Thymus (tissue), 11 donors: ENCODE data around the gene LUC7L. TPM values are rescaled to one million over a fixed set of nuclear protein-coding genes. Genes with fewer than 3 reads are reported as not detected.
"Not testable (repeated sequence)": the region's sequence is repeated elsewhere in the genome, so short reads cannot be mapped to it uniquely, and the experiment has no call there.

Source experiments
- DNase-seq, 9 donors: peaks; one replicate each; pipeline ENCODE4 v3.0.0-alpha.2; 2013; ENCODE audit warnings: low spot score in 9 of 9, low read depth in 6 of 9, missing footprints in 1 of 9
- H3K27ac ChIP-seq, 2 donors: one replicate each; pipeline ENCODE4 v1.5.1; 2013; ENCODE audit warnings: control low read depth in 1 of 2, low read depth in 1 of 2, low read length in 1 of 2, mild to moderate bottlenecking in 1 of 2, moderate library complexity in 1 of 2
- H3K27me3 ChIP-seq, 2 donors: one replicate each; pipeline ENCODE4 v1.5.1; 2013; ENCODE audit warnings: low read length in 1 of 2; ENCODE audit not compliant: control insufficient read depth in 2 of 2, insufficient read depth in 1 of 2
- H3K36me3 ChIP-seq, 2 donors: one replicate each; pipeline ENCODE4 v1.5.1; 2013; ENCODE audit warnings: low read length in 1 of 2, mild to moderate bottlenecking in 1 of 2, moderate library complexity in 1 of 2; ENCODE audit not compliant: control insufficient read depth in 2 of 2, insufficient read depth in 2 of 2
- H3K4me1 ChIP-seq, 2 donors: one replicate each; pipeline ENCODE4 v1.5.1; 2013; ENCODE audit warnings: low read length in 2 of 2; ENCODE audit not compliant: control insufficient read depth in 2 of 2, insufficient read depth in 2 of 2
- H3K4me3 ChIP-seq, 2 donors: one replicate each; pipeline ENCODE4 v1.5.1; 2013; ENCODE audit warnings: low read length in 2 of 2, control low read depth in 1 of 2, mild to moderate bottlenecking in 1 of 2
- H3K9me3 ChIP-seq, 2 donors: one replicate each; pipeline ENCODE4 v1.5.1; 2013; ENCODE audit warnings: low read length in 1 of 2, mild to moderate bottlenecking in 1 of 2; ENCODE audit not compliant: control insufficient read depth in 2 of 2, insufficient read depth in 1 of 2
- WGBS: extraction: QIAGEN DNeasy Blood & Tissue Kit; methylation state at CpG from one replicate; pipeline ENCODE4 v1.1.7; 2013; 5-methylcytosine and 5-hydroxymethylcytosine counted together
- polyA plus RNA-seq: library from polyadenylated mRNA; stranded (reverse); fragments of 200-250 nt; gene quantifications from one replicate; pipeline ENCODE4 v1.2.3, GENCODE V29; 2013
- total RNA-seq: library from RNA; stranded (reverse); fragments of 120-200 nt; gene quantifications from one replicate; pipeline ENCODE4 v1.2.4, GENCODE V29; 2013
- donor health status: healthy.

The LUC7L gene
- total and polyA plus RNA-seq, 2 donors = 64.7 to 458 TPM

GRCh38 chr16:162271-162991, 66.8 kb downstream of the LUC7L start:
- Histone ChIP-seq H3K4me3 (no peak overlapping the region), H3K27me3 (peaks cover 36 to 70% of the 10 kb centered on the region in 2 donors), H3K4me1 (peaks cover 0 to 8% of the 10 kb centered on the region in 2 donors), H3K9me3 (peaks cover 1 to 17% of the 10 kb centered on the region in 2 donors), H3K36me3 (no peaks in the 10 kb centered on the region), H3K27ac (no peak overlapping the region)
- DNase-seq = no peak
- 95% methylated on average over 13 of the region's 13 CpGs for WGBS

DNA sequence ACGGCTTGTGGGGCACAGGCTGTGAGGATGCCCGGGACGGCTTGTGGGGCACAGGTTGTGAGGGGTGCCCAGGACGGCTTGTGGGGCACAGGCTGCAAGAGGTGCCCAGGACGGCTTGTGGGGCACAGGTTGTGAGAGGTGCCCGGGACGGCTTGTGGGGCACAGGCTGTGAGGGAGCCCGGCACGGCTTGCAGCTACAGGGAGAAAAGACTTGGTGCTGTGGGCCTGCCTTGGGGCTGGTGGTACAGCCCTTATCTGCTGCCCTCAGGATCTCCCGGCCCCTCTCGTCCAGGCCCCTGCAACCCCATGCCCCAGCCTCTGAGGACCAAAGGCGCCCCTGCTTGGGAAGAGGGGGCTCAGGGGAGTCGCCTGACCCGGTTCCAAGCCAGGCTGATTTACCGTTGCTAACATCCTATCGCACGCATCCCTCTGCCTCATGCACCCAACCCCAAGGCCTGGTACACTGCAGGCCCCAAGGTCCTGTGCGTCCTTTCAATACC, 68.5 kb downstream of the LUC7L start:
- Histone ChIP-seq H3K27me3 (peaks cover 25 to 69% of the 10 kb centered on the region in 2 donors), H3K9me3 (peaks cover 1 to 9% of the 10 kb centered on the region in 2 donors), H3K4me3 (no peak overlapping the region), H3K27ac (no peak overlapping the region), H3K36me3 (no peaks in the 10 kb centered on the region), H3K4me1 (peaks cover 0 to 8% of the 10 kb centered on the region in 2 donors)
- DNase-seq = no peak
- WGBS = 83% methylated on average over 18 of the region's 18 CpGs

DNA sequence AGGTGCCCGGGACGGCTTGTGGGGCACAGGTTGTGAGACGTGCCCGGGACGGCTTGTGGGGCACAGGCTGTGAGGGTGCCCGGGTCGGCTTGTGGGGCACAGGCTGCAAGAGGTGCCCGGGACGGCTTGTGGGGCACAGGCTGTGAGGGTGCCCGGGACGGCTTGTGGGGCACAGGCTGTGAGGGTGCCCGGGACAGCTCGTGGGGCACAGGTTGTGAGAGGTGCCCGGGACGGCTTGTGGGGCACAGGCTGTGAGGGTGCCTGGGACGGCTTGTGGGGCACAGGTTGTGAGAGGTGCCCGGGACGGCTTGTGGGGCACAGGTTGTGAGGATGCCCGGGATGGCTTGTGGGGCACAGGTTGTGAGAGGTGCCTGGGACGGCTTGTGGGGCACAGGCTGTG, 69.0 kb downstream of the LUC7L start:
- peaks cover 24 to 69% of the 10 kb centered on the region in 2 donors for H3K27me3 ChIP-seq
- H3K27ac ChIP-seq, H3K4me3 ChIP-seq, H3K36me3 ChIP-seq, DNase-seq, H3K4me1 ChIP-seq, H3K9me3 ChIP-seq: not testable (repeated sequence)
- WGBS = 77% methylated on average over 20 of the region's 20 CpGs

DNA sequence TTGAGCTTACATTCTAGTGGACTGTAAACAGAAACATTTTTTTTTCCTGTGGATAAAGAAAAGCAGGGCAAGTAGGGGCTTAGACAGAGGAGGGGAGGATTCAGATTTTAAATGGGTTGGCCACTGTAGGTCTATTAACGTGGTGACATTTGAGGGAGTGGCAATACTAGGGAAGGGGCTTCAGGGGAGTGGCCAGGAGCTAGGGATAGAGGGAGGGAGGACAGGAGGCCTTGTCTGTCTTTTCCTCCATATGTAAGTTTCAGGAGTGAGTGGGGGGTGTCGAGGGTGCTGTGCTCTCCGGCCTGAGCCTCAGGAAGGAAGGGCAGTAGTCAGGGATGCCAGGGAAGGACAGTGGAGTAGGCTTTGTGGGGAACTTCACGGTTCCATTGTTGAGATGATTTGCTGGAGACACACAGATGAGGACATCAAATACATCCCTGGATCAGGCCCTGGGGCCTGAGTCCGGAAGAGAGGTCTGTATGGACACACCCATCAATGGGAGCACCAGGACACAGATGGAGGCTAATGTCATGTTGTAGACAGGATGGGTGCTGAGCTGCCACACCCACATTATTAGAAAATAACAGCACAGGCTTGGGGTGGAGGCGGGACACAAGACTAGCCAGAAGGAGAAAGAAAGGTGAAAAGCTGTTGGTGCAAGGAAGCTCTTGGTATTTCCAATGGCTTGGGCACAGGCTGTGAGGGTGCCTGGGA, 70.0 kb downstream of the LUC7L start:
- Histone ChIP-seq H3K27me3 (peaks cover 30 to 74% of the 10 kb centered on the region in 2 donors), H3K4me1 (peaks cover 0 to 8% of the 10 kb centered on the region in 2 donors), H3K4me3 (no peak overlapping the region), H3K9me3 (no peaks in the 10 kb centered on the region), H3K27ac (no peak overlapping the region), H3K36me3 (no peaks in the 10 kb centered on the region)
- 71% methylated on average over 6 of the region's 6 CpGs for WGBS
- DNase-seq = no peak

DNA sequence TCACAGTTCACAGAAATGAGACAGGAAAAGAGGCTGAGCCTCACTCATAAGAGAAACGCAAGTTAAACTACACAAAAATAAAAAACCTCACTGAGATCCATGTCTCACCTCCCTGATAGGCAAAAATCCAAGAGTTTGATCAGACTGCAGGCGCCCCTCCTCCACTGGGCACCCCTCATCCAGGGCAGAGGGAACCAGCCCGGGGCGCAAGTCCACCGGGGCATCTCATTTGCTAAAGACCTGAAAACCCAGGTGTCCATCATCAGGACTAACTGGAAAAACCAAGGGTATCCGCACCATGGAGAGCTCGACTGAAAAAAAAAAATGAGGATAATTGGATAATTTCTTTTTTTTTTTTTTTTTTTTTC, 74.2 kb downstream of the LUC7L start:
- H3K4me3 ChIP-seq = peak overlapping the region in 1 of 2 donors; percentile 51
- peaks cover 24 to 69% of the 10 kb centered on the region in 2 donors for H3K27me3 ChIP-seq
- DNase-seq = no peak
- no peaks in the 10 kb centered on the region for H3K36me3 ChIP-seq
- H3K9me3 ChIP-seq = no peaks in the 10 kb centered on the region
- 68% methylated on average over 7 of the region's 7 CpGs for WGBS
- H3K27ac ChIP-seq = no peak overlapping the region
- peaks cover 0 to 10% of the 10 kb centered on the region in 2 donors for H3K4me1 ChIP-seq

DNA sequence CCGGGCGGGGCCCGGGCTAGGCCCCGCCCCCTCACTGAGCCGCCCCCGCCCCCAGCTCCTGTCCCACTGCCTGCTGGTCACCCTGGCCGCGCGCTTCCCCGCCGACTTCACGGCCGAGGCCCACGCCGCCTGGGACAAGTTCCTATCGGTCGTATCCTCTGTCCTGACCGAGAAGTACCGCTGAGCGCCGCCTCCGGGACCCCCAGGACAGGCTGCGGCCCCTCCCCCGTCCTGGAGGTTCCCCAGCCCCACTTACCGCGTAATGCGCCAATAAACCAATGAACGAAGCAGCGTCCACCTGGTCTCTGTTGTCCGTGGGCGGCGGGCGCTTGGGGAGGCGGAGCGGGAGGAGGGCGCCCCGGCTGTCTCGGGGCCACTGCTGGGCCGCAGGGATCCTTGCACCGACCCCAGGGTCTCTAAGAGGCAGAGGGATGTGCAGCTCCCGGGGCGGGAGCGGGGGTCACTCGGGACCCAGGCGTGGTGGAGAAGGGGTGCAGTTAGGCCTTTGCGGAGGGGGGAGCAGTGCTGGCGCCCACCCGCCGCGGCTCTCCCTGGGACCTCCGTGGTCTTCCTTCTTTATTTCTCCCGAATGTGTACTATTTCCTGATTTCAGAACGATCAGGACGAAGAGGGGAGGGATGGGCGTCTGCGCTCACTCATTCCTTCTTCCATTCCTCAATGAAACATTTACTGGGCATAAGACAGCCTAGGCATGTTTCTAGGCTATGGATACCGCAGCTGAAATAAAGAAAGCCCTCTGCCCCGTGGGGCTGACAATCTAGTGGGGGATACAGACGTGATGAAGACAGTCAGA, 74.8 kb downstream of the LUC7L start:
- peak in 1 of 9 donors; percentile 19 for DNase-seq
- 3% methylated on average over 53 of the region's 59 CpGs for WGBS
- Histone ChIP-seq H3K27me3 (peaks cover 24 to 70% of the 10 kb centered on the region in 2 donors), H3K4me3 (peak overlapping the region in 1 of 2 donors; percentile 51), H3K4me1 (peaks cover 0 to 10% of the 10 kb centered on the region in 2 donors), H3K27ac (no peak overlapping the region), H3K9me3 (no peaks in the 10 kb centered on the region), H3K36me3 (no peaks in the 10 kb centered on the region)

DNA sequence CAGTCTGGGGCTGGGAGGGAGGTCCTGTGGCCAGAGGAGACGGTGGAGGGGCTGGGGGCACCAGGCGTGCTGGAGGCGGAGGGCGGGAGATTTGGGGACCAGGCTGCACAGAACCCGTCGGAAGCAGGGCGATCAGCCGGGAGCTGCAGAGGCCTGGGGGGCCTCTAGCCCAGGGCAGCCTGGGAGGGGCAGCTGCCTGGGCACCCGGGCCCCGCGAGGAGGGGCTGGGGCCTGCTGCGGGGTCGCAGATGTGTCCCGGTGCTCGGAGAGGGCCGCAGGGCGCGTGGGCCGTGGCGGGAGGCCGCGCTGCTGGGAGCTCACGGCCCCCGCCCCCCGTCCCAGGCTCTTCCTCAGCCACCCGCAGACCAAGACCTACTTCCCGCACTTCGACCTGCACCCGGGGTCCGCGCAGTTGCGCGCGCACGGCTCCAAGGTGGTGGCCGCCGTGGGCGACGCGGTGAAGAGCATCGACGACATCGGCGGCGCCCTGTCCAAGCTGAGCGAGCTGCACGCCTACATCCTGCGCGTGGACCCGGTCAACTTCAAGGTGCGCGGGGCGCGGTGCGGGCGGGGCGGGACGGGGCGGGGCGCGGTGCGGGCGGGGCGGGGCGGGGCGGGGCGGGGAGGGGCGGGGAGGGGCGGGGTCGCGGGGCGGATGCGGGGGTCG, 75.6 kb downstream of the LUC7L start:
- DNase-seq, H3K27ac ChIP-seq, H3K4me1 ChIP-seq, H3K36me3 ChIP-seq, H3K9me3 ChIP-seq, H3K4me3 ChIP-seq: not testable (repeated sequence)
- H3K27me3 ChIP-seq = peaks cover 24 to 72% of the 10 kb centered on the region in 2 donors
- 5% methylated on average over 4 of the region's 74 CpGs for WGBS

GRCh38 chr16:153129-153521, 76.1 kb downstream of the LUC7L start:
- H3K27me3 ChIP-seq = peaks cover 23 to 70% of the 10 kb centered on the region in 2 donors
- not testable (repeated sequence) for DNase-seq, H3K4me1 ChIP-seq, H3K36me3 ChIP-seq, H3K4me3 ChIP-seq, H3K27ac ChIP-seq, H3K9me3 ChIP-seq
- WGBS = 71% methylated on average over 4 of the region's 6 CpGs
